GM12892 (cell line): Measurements from ENCODE around the gene DNAJC7.

Source experiments
- POLR2A ChIP-seq: IDR thresholded peaks from 2 replicates; pipeline ENCODE4 v1.6.1; 2011; ENCODE audit warnings: low read depth, low read length, control low read depth
- POLR2AphosphoS5 ChIP-seq: IDR thresholded peaks from 2 replicates; pipeline ENCODE4 v1.6.1; 2011; ENCODE audit warnings: low read depth, low read length, control low read depth
- TAF1 ChIP-seq: IDR thresholded peaks from 2 replicates; pipeline ENCODE4 v1.6.1; 2011; ENCODE audit warnings: low read depth, mild to moderate bottlenecking, control low read depth, low read length, borderline replicate concordance

- no peak for TF ChIP-seq POLR2AphosphoS5
- no peak for TF ChIP-seq POLR2A
- no peak for TF ChIP-seq TAF1
These were observed 35.0 kb downstream of the DNAJC7 start for GRCh38 chr17:41982026-41982760.
